ENCODE measurements around the gene PLP1. TPM values are rescaled to one million over a fixed set of nuclear protein-coding genes. Genes with fewer than 3 reads are reported as not detected.
A peak's percentile ranks its signal among the peaks of the same experiment; 100 is the strongest.
"Not testable (repeated sequence)": the region's sequence is repeated elsewhere in the genome, so short reads cannot be mapped to it uniquely, and the experiment has no call there.

PLP1 gene
- total RNA-seq, 1 donor from 2014 or later: not detected

- DNase-seq: no peak
These were observed 5.1 kb downstream of the PLP1 start for GRCh38 chrX:103781706-103782105.

- DNase-seq: no peak
These were observed 6.0 kb downstream of the PLP1 start for GRCh38 chrX:103782640-103783039.

GRCh38 chrX:103783196-103783595 is 6.6 kb downstream of the PLP1 start:
- no peak for DNase-seq

- no peak for DNase-seq
These were observed 7.3 kb downstream of the PLP1 start for GRCh38 chrX:103783971-103784370.

GRCh38 chrX:103789004-103789403 is 12.4 kb downstream of the PLP1 start:
- no peak for DNase-seq

GRCh38 chrX:103791228-103791627 is 14.6 kb downstream of the PLP1 start:
- no peak for DNase-seq

GRCh38 chrX:103791826-103792485 is 15.3 kb downstream of the PLP1 start:
- peak; percentile 6 for DNase-seq

GRCh38 chrX:103792916-103793544 is 16.4 kb downstream of the PLP1 start:
- DNase-seq: no peak

- no peak for DNase-seq
These were observed 16.9 kb downstream of the PLP1 start for GRCh38 chrX:103793545-103793940.

- no peak for DNase-seq
These were observed 17.5 kb downstream of the PLP1 start for GRCh38 chrX:103794119-103794518.

- no peak for DNase-seq
These were observed 21.1 kb downstream of the PLP1 start for GRCh38 chrX:103797691-103798090.

GRCh38 chrX:103800318-103800717 is 23.7 kb downstream of the PLP1 start:
- no peak for DNase-seq

GRCh38 chrX:103805860-103806259 is 29.2 kb downstream of the PLP1 start:
- DNase-seq: no peak

- DNase-seq: no peak
These were observed 30.3 kb downstream of the PLP1 start for GRCh38 chrX:103806862-103807474.

GRCh38 chrX:103811858-103812257 is 35.2 kb downstream of the PLP1 start:
- DNase-seq: no peak

GRCh38 chrX:103817101-103817500 is 40.5 kb downstream of the PLP1 start:
- DNase-seq: not testable (repeated sequence)

- peak; percentile 62 for DNase-seq
These were observed 40.9 kb downstream of the PLP1 start for GRCh38 chrX:103817502-103817901.

GRCh38 chrX:103818842-103819619 is 42.4 kb downstream of the PLP1 start:
- no peak for DNase-seq

GRCh38 chrX:103820802-103821201 is 44.2 kb downstream of the PLP1 start:
- not testable (repeated sequence) for DNase-seq

GRCh38 chrX:103823591-103823990 is 47.0 kb downstream of the PLP1 start:
- no peak for DNase-seq

- DNase-seq: no peak
These were observed 49.2 kb downstream of the PLP1 start for GRCh38 chrX:103825881-103826280.

- DNase-seq: no peak
These were observed 51.9 kb downstream of the PLP1 start for GRCh38 chrX:103828529-103828928.

GRCh38 chrX:103830848-103831247 is 54.2 kb downstream of the PLP1 start:
- DNase-seq: no peak
